Measurements from ENCODE around the gene EPHA7.

DNA sequence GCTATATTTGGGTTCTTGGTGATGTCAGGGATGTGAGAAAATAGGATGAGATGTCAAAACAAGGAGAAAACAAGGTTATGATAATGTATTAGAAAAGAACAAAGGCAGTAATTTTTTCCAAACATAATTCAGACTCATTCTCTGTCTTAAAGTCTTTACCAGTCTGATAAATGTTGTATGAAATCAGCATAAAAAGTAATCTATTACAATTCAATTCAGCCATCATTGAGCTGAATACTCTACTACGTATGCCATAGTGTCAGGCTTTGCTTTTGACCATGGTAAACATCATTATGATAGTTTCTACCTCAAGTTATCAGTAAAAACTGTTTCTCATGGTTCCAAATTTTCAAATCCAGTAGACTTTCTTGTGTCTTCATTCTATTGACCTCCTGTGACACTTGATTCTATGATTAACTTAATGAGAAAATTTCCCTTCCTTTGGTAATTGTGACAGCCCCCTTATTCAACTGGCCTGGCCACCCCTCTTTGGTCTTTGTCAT, 75.0 kb downstream of the EPHA7 start:
- TF ChIP-seq, protein P1, sequence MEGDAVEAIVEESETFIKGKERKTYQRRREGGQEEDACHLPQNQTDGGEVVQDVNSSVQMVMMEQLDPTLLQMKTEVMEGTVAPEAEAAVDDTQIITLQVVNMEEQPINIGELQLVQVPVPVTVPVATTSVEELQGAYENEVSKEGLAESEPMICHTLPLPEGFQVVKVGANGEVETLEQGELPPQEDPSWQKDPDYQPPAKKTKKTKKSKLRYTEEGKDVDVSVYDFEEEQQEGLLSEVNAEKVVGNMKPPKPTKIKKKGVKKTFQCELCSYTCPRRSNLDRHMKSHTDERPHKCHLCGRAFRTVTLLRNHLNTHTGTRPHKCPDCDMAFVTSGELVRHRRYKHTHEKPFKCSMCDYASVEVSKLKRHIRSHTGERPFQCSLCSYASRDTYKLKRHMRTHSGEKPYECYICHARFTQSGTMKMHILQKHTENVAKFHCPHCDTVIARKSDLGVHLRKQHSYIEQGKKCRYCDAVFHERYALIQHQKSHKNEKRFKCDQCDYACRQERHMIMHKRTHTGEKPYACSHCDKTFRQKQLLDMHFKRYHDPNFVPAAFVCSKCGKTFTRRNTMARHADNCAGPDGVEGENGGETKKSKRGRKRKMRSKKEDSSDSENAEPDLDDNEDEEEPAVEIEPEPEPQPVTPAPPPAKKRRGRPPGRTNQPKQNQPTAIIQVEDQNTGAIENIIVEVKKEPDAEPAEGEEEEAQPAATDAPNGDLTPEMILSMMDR (conservative IDR thresholded peaks at IDR 0.05 in 1 of 2, IDR thresholded peaks at IDR 0.05 in 1 of 2; ENCODE audit: extremely low read depth in 1 of 2, insufficient read depth in 1 of 2, low read depth in 1 of 2, low read length in 2 of 2): no peak
- no peak for TF ChIP-seq EZH2 (IDR thresholded peaks at IDR 0.05; ENCODE audit: borderline replicate concordance, low read length)

All from mammary epithelial cell (primary cell).